ENCODE data around the gene FALEC.
A peak's percentile ranks its signal among the peaks of the same experiment; 100 is the strongest.
"Not testable (repeated sequence)": the region's sequence is repeated elsewhere in the genome, so short reads cannot be mapped to it uniquely, and the experiment has no call there.

FALEC gene

DNA sequence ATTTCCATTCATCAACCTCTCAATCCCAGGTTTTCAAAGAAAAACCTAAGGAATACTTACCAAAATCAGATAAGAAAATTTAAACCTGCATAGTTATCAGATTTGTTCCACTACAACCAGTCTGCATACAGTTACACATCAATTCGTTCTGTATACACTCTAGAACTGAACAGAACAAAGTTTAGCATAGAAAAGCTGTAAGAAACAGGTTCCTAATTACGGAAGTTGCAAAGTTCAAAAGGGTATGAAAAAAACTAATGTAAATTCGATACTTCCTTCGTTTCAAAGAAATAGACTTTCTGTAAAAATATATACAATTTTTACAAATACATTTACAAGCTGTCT lies 60.8 kb downstream of the FALEC start:
- DNase-seq, result no peak

GRCh38 chr1:150576794-150577556 lies 61.4 kb downstream of the FALEC start:
- DNase-seq, result no peak

- DNase-seq, result no peak
Measured at GRCh38 chr1:150577557-150578271, 62.2 kb downstream of the FALEC start.

DNA sequence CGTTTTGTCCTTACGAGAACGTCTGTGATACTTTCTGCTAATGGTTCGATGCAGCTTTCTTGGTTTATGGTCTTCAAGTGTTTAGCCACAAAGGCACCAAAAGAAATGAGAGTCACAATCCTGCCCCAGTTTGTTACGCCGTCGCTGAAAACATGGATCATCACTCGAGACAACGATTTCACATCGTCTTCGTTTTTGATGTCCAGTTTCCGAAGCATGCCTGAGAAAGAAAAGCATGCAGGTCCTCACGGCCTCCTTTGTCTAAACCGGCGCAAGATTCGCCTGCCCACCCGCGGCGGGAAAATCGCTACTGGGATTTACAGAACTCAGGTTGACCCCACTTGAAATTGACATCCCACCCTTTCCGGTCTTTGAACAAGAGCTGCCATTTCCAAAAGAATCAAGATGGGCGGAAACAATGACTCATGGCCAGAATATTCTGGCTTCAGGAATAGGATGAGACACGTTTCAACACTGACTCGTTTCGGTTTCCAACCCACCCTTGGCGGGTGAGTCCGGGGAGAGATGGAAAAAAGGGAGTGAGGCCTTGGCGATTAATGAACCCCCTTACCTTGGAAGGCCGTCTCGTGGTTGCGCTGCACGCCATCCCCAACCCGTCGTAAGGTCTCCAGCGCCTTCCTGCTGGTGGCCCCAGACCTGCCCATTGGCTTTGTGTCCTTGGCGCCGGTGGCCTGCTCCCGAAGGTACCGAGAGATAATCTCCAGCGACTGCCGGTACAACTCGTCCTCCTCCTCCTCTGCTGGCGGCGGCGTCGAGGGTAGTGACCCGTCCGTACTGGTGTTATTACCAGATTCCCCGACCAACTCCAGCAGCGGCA lies 62.9 kb downstream of the FALEC start:
- DNase-seq, result no peak

GRCh38 chr1:150579110-150579944 lies 63.8 kb downstream of the FALEC start, which contains the start of gene MCL1:
MCL1 (minus strand) TSS chr1:150579610; CDS start chr1:150579530, 80 bp downstream.
- DNase-seq, result peak; percentile 71

GRCh38 chr1:150579945-150580642 lies 64.5 kb downstream of the FALEC start:
- DNase-seq, result no peak

- not testable (repeated sequence) for DNase-seq
Measured at GRCh38 chr1:150580966-150581365, 65.4 kb downstream of the FALEC start.

- DNase-seq, result not testable (repeated sequence)
Measured at GRCh38 chr1:150581437-150581836, 65.9 kb downstream of the FALEC start.

DNA sequence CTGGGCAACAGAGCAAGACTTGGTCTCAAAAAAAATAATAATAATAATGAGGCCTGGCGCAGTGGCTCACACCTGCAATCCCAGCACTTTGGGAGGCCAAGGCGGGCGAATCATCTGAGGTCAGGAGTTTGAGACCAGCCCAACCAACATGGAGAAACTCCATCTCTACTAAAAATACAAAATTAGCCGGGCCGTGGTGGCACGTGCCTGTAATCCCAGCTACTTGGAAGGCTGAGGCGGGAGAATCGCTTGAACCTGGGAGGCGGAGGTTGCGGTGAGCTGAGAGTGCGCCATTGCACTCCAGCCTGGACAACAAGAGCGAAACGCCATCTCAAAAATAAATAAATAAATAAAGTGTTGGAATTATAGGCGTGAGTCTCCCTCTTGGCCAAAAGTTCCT lies 66.4 kb downstream of the FALEC start:
- DNase-seq, result not testable (repeated sequence)

DNA sequence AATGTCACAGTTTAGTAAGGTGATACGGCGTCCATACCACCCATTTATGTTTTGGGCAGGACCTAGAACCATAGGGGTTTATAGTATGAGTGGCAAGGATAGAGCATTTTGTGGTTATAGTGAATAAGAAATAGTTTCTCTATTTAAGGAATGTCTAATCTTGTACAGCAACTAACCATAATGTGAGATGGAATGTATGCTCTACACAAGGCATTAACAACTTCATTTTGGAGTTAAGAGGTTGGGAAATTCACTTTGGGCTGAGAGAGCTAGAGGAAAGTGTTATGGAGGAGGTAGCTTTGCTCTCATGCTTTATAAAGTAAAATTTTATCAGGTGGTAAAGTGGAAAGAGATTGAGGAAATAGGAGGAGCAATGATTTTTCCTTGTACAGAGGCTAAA lies 66.8 kb downstream of the FALEC start:
- no peak for DNase-seq
